Activated naive CD8-positive, alpha-beta T cell treated with anti-CD3 and anti-CD28 coated beads, Interleukin-2, amount 10 ng/mL, durations not matched to agents 7 days and 5 days (primary cell): Measurements from ENCODE around the gene NUP153. TPM values are rescaled to one million over a fixed set of nuclear protein-coding genes. Genes with fewer than 3 reads are reported as not detected.

ENCODE experiments used
- ATAC-seq: fragments of 150-1000 bp; cut with Tn5 transposase; one replicate; pipeline ENCODE4 v1.10.0; 2021; ENCODE audit warnings: low read depth, moderate library complexity
- POLR2A ChIA-PET: fragments of 350-600 bp; sonication (Branson Sonifier 250); formaldehyde crosslinking; loops from one replicate; lab custom pipeline; 2021; ENCODE audit warnings: antibody characterized with exemption; lab: Charles Lee
- DNase-seq: peaks from one replicate; pipeline ENCODE4 v3.0.0; 2021
- H3K27ac Mint-ChIP-seq: one replicate; pipeline ENCODE4 v1.8.0; 2022; ENCODE audit warnings: mild to moderate bottlenecking, mixed read lengths
- H3K27me3 Mint-ChIP-seq: one replicate; pipeline ENCODE4 v1.8.0; 2022; ENCODE audit warnings: mild to moderate bottlenecking, moderate library complexity, mixed read lengths
- H3K36me3 Mint-ChIP-seq: one replicate; pipeline ENCODE4 v1.8.0; 2021; ENCODE audit warnings: mild to moderate bottlenecking, mixed read lengths
- H3K4me1 Mint-ChIP-seq: one replicate; pipeline ENCODE4 v1.8.0; 2021; ENCODE audit warnings: mixed read lengths
- H3K4me3 Mint-ChIP-seq: one replicate; pipeline ENCODE4 v1.8.0; 2022; ENCODE audit warnings: mild to moderate bottlenecking, moderate library complexity, mixed read lengths
- H3K9me3 Mint-ChIP-seq: one replicate; pipeline ENCODE4 v1.8.0; 2021; ENCODE audit warnings: mixed read lengths
- total RNA-seq, 2 experiments: library from RNA; stranded (reverse); gene quantifications; one replicate each; pipeline ENCODE4 v1.2.3, GENCODE V29; 2021

The NUP153 gene
- total RNA-seq, 2 experiments from 2014 or later, result 67.6 to 68.5 TPM

DNA sequence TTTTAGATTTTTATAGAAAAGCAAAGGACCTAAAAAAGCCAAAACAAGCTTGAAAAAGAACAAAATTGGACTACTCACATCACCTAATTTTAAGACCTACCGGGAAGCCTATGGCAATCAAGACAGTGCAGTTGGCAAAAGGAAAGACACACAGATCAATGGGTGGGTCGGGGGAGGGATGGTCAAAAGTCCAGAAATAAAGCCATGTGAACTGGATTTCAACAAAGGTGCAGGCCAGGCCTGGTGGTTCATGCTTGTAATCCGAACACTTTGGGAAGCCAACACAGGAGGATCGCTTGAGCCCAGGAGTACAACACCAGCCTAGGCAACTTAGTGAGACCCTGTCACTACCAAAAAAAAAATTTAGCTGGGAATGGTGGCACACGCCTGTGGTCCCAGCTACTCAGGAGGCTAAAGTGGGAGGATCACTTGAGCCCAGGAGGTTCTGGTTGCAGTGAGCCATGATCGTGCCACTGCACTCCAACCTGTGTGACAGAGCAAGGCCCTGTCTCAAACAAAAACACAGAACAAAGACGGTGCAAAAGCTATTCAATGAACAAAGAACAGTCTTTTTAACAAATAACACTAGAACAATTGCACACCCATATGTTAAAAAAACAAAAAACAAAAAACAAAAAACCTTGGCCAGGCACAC is 34.5 kb downstream of the NUP153 start:
- POLR2A ChIA-PET, result interaction anchor here (1.2 kb wide), 1 partner anchor 71 kb away, joined by 3 read pairs; no protein-coding TSS in a partner anchor
- H3K27ac Mint-ChIP-seq, result no peak overlapping the region
- DNase-seq, result no peak
- no peak overlapping the region for H3K4me3 Mint-ChIP-seq
- H3K9me3 Mint-ChIP-seq, result no peaks in the 10 kb centered on the region
- H3K4me1 Mint-ChIP-seq, result peaks cover 11% of the 10 kb centered on the region
- ATAC-seq, result no peak
- peaks cover 54% of the 10 kb centered on the region for H3K36me3 Mint-ChIP-seq
- no peaks in the 10 kb centered on the region for H3K27me3 Mint-ChIP-seq

DNA sequence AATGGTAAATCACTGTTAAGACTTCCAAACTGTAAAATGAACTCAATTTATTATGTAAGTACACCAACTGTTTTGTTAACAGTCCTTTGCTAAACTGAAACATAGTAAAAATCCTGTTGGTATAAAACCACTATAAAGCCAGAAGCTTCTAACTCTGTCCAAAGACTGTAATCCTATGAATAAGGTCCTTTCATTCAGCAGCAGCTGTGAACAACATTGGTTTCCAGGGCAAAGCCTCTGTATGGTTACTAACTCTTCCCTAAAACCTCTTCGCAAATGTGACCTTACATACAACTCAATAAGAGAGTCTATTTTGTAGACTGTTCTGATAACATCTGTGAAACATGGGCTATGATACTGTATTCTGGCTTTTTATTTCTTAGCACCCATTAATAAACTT is 40.1 kb downstream of the NUP153 start:
- DNase-seq (no peak), ATAC-seq (no peak)
- no peak overlapping the region for H3K4me3 Mint-ChIP-seq
- H3K36me3 Mint-ChIP-seq, result peaks cover 58% of the 10 kb centered on the region
- peak overlapping the region; percentile 64 for H3K27ac Mint-ChIP-seq
- H3K4me1 Mint-ChIP-seq, result peaks cover 28% of the 10 kb centered on the region
- POLR2A ChIA-PET, result no interaction called here
- no peaks in the 10 kb centered on the region for H3K9me3 Mint-ChIP-seq
- H3K27me3 Mint-ChIP-seq, result no peaks in the 10 kb centered on the region

DNA sequence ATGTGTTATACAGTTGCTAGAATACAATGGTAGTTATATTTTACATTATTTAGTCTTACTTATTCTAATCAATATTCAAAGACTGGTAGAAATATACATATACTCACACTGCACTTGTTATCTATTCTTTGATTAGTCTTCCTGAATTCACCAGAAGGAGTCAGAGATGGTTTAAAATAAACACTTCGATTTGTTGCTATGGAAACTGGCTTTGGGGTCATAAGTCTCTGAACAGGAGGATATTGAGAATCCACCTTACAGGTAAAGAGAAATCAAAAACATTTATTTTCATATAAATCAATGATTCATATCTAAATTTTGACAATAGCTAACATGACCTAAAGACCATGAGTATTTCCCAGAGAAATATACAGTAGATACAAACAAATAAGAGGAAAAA is 41.6 kb downstream of the NUP153 start:
- H3K9me3 Mint-ChIP-seq, result no peaks in the 10 kb centered on the region
- H3K4me3 Mint-ChIP-seq, result peak overlapping the region; percentile 51
- no peak for ATAC-seq
- DNase-seq, result no peak
- H3K27me3 Mint-ChIP-seq, result no peaks in the 10 kb centered on the region
- H3K4me1 Mint-ChIP-seq, result peaks cover 31% of the 10 kb centered on the region
- H3K27ac Mint-ChIP-seq, result peak overlapping the region; percentile 78
- POLR2A ChIA-PET, result no interaction called here
- H3K36me3 Mint-ChIP-seq, result peaks cover 55% of the 10 kb centered on the region

DNA sequence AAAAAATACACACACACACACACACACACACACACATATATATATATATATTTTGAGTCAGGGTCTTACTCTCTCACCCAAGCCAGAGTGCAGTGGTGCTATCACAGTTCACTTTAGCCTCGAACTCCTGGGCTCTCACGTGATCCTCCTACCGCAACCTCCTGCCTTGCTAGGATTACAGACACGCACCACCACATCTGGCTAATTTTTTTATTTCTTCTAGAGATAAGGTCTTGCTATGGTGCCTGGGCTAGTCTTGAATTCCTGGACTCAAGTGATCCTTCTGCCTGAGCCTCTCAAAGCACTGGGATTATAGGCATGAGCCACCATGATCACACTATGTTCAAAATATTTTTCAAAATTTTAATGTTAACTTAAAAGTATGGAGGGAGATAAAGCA is 43.5 kb downstream of the NUP153 start:
- no peak overlapping the region for H3K27ac Mint-ChIP-seq
- peaks cover 52% of the 10 kb centered on the region for H3K36me3 Mint-ChIP-seq
- peaks cover 35% of the 10 kb centered on the region for H3K4me1 Mint-ChIP-seq
- no peaks in the 10 kb centered on the region for H3K27me3 Mint-ChIP-seq
- ATAC-seq, result no peak
- no peak overlapping the region for H3K4me3 Mint-ChIP-seq
- H3K9me3 Mint-ChIP-seq, result no peaks in the 10 kb centered on the region
- DNase-seq, result no peak
- POLR2A ChIA-PET, result no interaction called here

DNA sequence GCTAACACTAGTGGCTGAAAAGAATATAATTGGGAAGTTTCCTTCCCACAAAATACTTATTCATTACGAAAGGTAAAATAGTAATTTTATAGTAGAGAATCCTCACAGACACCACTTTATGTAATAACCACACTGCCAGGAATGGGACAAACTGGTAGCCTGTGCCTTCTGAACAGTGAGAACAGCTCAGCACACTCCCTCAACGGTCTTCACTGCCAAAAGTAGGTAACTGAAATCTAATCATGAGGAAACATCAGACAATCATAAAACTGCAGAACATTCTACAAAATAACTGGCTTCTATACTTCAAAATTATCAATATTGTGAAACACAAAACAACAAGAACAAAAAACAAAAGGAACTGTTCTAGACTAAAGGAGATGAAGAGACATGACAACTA is 44.1 kb downstream of the NUP153 start:
- peaks cover 49% of the 10 kb centered on the region for H3K36me3 Mint-ChIP-seq
- peak overlapping the region; percentile 51 for H3K27ac Mint-ChIP-seq
- H3K4me1 Mint-ChIP-seq, result peaks cover 35% of the 10 kb centered on the region
- POLR2A ChIA-PET, result no interaction called here
- DNase-seq (no peak), ATAC-seq (no peak)
- H3K4me3 Mint-ChIP-seq, result no peak overlapping the region
- no peaks in the 10 kb centered on the region for H3K27me3 Mint-ChIP-seq
- no peaks in the 10 kb centered on the region for H3K9me3 Mint-ChIP-seq

DNA sequence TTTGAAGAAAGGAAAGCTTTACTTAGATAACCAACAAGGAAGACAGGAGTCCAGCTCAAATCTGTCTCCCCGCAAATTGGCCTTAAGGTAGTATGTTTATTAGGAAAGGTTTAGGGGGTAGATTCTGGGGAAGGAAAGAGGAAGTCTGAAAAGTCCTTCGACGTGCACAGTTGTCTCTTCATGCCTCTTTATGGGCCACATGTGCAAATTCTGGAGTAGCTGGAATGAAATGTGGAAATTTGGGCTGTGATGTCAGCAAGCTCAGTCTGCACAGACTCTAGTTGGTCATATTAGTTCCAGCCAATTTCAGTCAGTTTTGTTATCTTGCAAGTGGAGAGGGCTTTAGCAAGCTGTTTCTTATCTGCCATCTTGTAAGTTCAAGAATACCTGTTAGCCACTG is 50.1 kb downstream of the NUP153 start:
- ATAC-seq (no peak), DNase-seq (no peak)
- POLR2A ChIA-PET, result no interaction called here
- H3K27ac Mint-ChIP-seq, result no peak overlapping the region
- H3K9me3 Mint-ChIP-seq, result no peaks in the 10 kb centered on the region
- H3K36me3 Mint-ChIP-seq, result peaks cover 46% of the 10 kb centered on the region
- H3K4me1 Mint-ChIP-seq, result peaks cover 15% of the 10 kb centered on the region
- no peaks in the 10 kb centered on the region for H3K27me3 Mint-ChIP-seq
- no peak overlapping the region for H3K4me3 Mint-ChIP-seq

DNA sequence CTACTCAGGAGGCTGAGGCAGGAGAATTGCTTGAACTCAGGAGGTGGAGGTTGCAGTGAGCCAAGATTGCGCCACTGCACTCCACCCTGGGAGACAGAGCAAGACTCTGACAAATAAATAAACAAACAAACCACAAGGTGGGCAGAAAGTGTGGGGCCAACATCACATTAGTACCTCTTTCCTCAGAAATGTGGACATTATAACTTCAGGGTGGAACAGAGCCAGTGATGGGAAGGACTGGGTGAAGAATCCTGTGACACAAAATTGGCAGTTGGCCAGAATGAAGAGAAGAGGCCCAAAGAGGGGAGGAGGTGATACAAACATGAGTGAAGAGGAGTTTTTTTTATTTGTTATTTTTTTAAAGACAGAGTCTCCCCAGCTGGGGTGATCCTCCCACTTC is 50.6 kb downstream of the NUP153 start:
- POLR2A ChIA-PET, result no interaction called here
- H3K36me3 Mint-ChIP-seq, result peaks cover 42% of the 10 kb centered on the region
- H3K9me3 Mint-ChIP-seq, result no peaks in the 10 kb centered on the region
- H3K27me3 Mint-ChIP-seq, result no peaks in the 10 kb centered on the region
- no peak overlapping the region for H3K27ac Mint-ChIP-seq
- peaks cover 12% of the 10 kb centered on the region for H3K4me1 Mint-ChIP-seq
- ATAC-seq (no peak), DNase-seq (no peak)
- H3K4me3 Mint-ChIP-seq, result no peak overlapping the region

DNA sequence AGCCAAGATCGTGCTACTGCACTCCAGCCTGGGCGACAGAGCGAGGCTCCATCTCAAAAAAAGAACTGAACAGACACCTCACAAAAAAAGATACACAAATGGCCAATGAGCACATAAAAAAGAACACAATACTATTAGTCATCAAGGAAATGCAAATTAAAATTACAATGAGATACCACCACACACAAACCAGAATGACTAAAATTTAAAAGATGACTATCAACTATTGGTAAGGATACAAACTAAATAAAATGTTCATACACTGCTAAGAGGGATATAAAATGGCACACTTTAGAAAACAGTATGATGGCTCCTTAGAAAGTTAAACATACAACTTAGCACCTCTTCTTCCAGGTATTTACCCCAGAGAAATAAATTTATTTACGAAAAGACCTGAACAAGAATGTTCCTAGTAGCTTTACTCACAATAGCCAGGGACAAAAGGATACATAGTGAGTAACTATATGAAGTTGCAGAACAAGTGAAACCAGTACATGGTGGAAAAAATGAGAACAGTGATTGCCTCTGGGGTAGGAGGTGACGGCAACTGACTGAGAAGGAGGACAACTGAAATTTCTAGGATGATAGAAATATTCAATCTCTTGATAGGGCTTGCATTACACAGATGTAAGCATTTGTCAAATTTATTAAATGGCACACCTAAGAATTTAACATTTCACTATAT is 53.4 kb downstream of the NUP153 start:
- POLR2A ChIA-PET, result no interaction called here
- no peak for DNase-seq
- Mint-ChIP-seq H3K9me3 (no peaks in the 10 kb centered on the region), H3K4me3 (no peak overlapping the region), H3K27me3 (no peaks in the 10 kb centered on the region), H3K36me3 (peaks cover 41% of the 10 kb centered on the region), H3K27ac (no peak overlapping the region), H3K4me1 (peaks cover 12% of the 10 kb centered on the region)
- no peak for ATAC-seq

DNA sequence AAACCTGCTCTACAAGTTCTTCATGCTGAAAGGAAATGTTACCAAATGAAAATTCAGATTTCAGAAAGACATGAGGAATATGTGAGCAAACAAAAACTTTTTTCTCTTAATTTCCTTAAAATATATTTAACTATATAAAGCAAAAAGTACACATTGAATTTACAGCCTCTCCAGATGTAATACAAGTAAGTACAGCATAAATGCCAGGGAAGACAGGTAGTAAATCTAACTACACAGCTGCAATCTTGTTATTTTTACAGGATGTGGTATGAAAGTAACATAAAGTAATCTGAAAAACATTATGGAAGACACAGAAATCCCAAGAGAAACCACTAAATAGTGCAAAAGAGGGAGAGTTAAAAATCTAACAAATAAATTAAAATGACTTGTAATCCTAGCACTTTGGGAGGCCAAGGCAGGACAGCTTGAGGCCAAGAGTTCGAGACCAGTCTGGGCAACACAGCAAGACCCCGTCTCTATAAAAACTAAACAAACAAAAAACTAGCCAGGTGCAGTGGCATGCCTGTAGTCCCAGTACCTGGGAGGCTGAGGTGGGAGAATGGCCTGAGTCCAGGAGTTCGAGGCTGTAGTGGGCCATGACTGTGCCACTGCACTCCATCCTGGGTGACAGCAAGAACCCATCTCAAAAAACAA is 55.9 kb downstream of the NUP153 start:
- H3K36me3 Mint-ChIP-seq, result peaks cover 44% of the 10 kb centered on the region

DNA sequence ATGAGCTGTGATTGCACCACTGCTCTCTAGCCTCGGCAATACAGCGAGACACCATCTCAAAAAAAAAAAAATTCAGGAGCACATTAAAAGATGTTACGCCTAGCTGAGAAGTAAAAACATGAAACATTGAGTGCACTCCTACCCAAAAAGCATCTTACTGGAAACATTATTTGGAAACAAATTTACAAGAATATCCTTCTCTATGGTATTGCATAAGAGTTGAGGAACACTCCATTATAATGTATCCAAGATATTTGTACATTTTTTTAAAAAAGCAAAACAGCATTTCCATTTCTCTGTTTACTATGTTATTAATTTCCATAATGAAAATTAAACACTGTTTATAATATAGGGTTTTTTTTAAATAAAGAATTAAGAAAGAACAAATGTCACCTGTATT is 58.0 kb downstream of the NUP153 start:
- peaks cover 9% of the 10 kb centered on the region for H3K4me1 Mint-ChIP-seq
- POLR2A ChIA-PET, result no interaction called here
- peaks cover 39% of the 10 kb centered on the region for H3K36me3 Mint-ChIP-seq

More for the DNA sequence above, 55.9 kb downstream of the NUP153 start:
- H3K4me1 Mint-ChIP-seq, result peaks cover 12% of the 10 kb centered on the region
- no peak overlapping the region for H3K4me3 Mint-ChIP-seq
- no peaks in the 10 kb centered on the region for H3K27me3 Mint-ChIP-seq
- H3K9me3 Mint-ChIP-seq, result no peaks in the 10 kb centered on the region
- POLR2A ChIA-PET, result no interaction called here
- H3K27ac Mint-ChIP-seq, result peak overlapping the region; percentile 32
- no peak for DNase-seq
- ATAC-seq, result no peak

DNA sequence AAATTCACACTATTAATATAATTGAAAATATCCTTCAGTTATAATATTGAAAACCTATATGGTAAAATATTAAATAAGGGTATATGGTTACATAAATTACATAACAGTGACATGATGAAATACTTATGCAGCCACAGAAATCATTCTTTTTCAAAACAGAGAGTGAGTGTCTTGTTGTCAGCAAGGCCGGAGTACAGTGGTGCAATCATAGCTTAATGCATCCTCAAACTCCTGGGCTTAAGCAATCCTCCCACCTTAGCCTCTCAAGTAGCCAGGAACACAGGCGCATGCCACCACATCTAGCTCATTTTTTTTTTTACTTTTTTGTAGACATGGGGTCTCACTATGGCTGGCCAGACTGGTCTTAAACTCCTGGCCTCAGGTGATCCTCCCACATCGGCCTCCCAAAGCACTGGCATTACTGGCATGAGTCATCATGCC is 66.2 kb downstream of the NUP153 start:
- DNase-seq, result no peak
- peaks cover 6% of the 10 kb centered on the region for H3K4me1 Mint-ChIP-seq
- H3K27ac Mint-ChIP-seq, result no peak overlapping the region
- H3K4me3 Mint-ChIP-seq, result no peak overlapping the region
- no peak for ATAC-seq
- peaks cover 43% of the 10 kb centered on the region for H3K36me3 Mint-ChIP-seq
- POLR2A ChIA-PET, result no interaction called here
- no peaks in the 10 kb centered on the region for H3K9me3 Mint-ChIP-seq
- H3K27me3 Mint-ChIP-seq, result no peaks in the 10 kb centered on the region

More for the DNA sequence above, 58.0 kb downstream of the NUP153 start:
- Mint-ChIP-seq H3K4me3 (no peak overlapping the region), H3K27ac (no peak overlapping the region), H3K9me3 (no peaks in the 10 kb centered on the region), H3K27me3 (no peaks in the 10 kb centered on the region)
- DNase-seq (no peak), ATAC-seq (no peak)

DNA sequence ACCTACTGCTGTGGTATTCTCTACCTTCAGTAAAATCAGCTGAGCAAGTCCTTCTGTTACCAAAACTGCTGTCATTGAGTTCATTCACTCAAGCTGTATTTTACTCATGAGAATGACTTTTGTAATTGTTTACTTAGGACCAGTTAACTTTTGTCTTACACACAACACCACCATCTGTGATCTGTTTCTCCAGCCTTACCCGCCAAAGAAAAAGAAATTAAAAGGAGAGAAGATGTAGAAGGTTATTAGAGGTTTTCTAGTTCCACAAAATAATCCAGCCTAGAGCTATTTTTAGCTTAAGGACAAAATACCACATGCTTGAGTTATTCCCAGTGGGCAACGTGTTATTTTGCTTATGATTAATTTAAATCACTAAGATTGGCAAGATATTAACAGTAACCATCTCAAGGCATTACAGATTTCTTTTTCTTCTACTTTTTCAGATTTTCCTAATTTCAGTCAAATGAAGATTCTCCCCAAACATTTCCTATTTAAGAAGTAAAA is 68.5 kb downstream of the NUP153 start:
- POLR2A ChIA-PET, result interaction anchor here (1.1 kb wide), 1 partner anchor 38 kb away, joined by 3 read pairs; the partner anchor contains the start of gene FAM8A1
- ATAC-seq, result no peak
- no peak for DNase-seq
- Mint-ChIP-seq H3K4me3 (no peak overlapping the region), H3K4me1 (peaks cover 19% of the 10 kb centered on the region), H3K9me3 (no peaks in the 10 kb centered on the region), H3K27me3 (no peaks in the 10 kb centered on the region), H3K36me3 (peaks cover 44% of the 10 kb centered on the region), H3K27ac (peak overlapping the region; percentile 28)

DNA sequence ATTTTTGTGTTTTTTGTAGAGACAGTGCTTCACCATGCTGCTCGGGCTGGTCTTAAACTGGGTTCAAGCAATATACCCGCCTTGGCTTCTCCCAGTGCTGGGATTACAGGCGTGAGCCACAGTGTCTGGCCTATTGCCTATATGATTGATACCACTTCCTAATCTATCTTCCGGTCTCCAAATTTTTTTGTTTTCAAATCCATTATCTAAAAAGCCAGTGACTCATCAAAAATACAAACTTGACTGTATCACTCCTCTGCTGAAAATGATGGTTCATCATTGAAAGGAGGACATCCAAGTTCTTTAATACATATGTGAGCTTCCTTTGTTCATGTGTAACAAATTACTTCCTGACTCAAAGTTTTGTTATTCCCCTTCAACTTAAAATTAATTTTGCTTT is 71.2 kb downstream of the NUP153 start:
- Mint-ChIP-seq H3K4me1 (peaks cover 26% of the 10 kb centered on the region), H3K27me3 (no peaks in the 10 kb centered on the region), H3K27ac (peak overlapping the region; percentile 37), H3K4me3 (no peak overlapping the region), H3K36me3 (peaks cover 39% of the 10 kb centered on the region), H3K9me3 (no peaks in the 10 kb centered on the region)
- ATAC-seq (no peak), DNase-seq (no peak)
- POLR2A ChIA-PET, result interaction anchor here (1.1 kb wide), 1 partner anchor 46 kb away, joined by 3 read pairs; no protein-coding TSS in a partner anchor
